ENCODE measurements around the gene ATG10.
"Not testable (repeated sequence)": the region's sequence is repeated elsewhere in the genome, so short reads cannot be mapped to it uniquely, and the experiment has no call there.

Gene ATG10

DNA sequence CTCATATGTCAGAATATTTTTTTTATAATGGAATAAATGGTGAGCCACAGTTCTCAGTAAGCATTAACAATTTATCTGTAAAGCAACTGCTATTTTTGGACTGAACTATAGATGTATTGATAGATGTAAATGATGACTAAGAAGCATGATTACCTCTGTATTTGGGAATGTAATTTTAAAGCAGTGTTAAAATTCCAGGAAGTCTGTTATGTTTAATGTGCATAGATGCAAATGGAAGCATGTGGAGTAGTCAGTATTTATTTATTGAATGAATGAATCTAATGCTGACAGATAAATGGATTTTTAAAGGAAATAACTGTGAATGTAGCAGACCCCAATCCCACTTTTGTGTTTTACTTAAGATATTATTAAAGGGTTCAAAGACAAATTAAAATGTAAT is 95.0 kb downstream of the ATG10 start:
- DNase-seq: no peak

DNA sequence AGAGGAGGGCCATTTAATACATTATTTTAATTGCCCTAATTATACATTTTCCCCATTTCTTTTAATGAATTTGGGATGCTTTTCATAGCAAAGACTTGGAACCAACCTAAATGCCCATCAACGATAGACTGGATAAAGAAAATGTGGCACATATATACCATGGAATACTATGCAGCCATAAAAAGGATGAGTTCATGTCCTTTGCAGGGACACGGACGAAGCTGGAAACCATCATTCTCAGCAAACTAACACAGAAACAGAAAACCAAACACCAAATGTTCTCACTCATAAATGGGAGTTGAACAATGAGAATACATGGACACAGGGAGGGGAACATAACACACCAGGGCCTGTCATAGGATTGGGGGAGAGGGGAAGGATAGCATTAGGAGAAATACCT is 96.2 kb downstream of the ATG10 start:
- DNase-seq: not testable (repeated sequence)

DNA sequence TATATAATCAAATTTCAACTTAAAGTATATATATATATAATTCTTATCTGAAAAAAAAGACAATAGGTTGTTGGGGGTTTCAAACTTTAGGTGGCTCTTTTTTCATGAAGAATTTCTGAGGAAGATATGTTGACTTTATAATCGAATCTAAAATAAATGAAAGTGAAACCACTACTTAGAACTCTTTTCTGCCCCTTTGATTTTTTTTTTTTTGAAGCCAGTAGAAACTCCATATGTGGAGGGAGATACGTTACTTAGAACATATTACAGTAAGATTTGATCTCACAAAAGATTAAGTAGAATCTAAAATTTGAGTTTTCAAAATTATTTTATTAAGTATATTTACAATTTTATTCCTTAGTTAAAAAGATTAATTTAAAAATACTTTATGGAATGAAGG is 96.9 kb downstream of the ATG10 start:
- no peak for DNase-seq

DNA sequence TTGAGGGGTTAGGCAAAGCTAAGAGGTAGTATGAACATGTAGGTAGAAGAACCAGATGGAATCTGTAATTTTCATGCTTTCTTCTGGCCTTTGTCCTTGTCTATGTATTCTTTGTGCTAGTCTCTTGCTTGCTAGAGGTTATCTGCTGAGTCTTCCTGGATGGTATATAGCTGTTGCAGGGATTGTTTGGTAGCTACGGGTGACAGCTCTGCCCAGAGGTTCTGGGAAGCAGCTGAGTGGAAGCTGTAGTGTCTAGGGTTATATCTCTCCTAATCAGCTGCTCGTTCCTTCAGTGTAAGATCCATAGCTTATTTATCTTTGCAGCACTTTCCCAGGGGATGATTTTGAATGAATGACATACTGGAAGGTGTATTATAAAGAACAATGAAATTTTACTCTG is 100.3 kb downstream of the ATG10 start:
- no peak for DNase-seq

DNA sequence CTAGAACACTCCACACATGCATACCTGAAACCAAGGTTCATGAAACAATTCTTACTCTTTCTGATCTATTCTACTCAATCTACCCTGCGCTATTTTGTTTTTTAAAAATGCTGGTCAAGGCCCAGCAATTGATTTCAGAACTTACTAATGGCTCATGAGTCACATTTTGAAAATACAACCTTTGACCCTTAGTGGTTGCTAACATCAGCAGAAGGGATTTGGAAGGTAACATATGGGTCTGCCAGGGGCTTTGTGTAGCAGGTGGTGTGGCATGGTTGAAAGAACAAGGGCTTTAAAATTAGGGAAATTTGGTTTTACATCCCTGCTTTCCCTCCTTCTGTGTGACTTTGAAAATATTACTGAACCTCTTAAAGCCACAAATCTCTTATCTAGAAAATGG is 101.4 kb downstream of the ATG10 start:
- DNase-seq: no peak

DNA sequence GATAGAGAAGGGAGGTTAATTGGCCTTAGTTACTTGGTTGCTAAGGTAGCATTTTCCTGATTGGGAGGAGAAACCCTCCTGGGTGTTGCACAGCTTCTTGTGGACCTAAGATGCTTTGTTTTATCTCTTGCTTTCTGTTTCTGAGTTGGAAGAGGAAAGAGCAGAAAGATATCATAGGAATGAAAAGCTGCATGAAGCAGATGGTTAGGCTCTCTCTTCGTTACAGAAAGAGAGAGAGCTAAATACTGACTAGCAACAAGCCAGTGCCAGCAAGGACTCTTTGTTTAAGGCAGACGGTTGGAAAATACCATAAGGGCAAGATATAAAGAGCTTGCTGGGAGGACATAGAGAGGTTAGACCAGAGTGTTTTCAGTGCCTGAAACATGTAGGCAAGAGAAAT is 103.1 kb downstream of the ATG10 start:
- no peak for DNase-seq

DNA sequence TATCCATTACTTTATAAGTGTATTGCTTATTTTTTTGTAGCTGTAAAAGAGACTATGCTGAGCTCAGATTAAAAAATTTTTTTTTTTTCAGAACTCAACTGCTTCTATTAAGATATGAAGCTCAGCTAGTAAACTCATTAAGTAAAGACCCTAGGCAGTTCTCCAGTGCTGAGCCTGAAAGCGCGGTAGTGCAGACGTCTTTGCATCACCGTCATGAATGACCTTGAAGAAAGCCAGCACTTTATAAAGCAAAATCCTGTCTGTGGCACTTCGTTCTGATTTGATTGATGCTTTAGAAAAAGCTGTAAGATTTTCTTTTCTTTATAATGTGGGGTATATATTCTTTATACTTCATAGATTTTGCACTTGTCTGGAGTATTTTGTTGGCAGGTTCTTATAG is 105.7 kb downstream of the ATG10 start:
- no peak for DNase-seq

DNA sequence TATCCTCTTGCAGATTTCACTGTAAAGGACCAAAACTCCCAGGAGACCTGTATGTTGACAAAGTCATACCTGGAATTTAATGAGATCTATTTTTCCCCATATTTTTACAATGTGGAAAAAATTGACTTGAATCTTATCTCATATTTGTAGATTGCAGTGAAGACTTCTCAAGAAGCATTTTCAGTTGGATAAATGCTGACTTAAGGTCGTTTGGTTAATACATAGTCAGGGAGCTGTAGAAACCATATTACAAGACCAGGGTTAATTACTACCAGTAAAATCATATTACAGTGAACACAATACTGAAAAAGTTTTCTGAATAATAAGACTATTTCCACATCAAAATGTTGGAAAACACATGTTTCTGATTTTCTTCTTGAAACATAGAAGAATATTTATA is 119.8 kb downstream of the ATG10 start:
- DNase-seq: no peak

DNA sequence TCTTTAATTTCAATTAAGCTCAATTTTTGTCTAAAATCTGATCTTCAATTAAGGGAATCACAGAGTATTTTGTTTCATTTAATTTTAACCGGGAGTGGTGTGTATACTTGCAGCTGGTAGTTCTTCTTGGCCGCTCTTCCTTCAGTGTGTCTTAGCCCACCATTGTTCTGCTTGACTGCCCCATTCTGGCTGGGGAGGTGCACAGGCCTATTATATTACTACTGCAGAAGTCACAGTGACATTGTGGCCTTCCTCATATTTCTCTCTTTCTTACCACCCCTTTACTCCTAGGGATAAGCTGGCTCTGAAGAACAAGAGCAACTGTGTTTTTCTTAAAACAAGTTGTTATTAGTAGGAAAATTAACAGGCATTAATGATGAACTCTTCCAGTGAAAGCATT is 123.7 kb downstream of the ATG10 start:
- DNase-seq: no peak

DNA sequence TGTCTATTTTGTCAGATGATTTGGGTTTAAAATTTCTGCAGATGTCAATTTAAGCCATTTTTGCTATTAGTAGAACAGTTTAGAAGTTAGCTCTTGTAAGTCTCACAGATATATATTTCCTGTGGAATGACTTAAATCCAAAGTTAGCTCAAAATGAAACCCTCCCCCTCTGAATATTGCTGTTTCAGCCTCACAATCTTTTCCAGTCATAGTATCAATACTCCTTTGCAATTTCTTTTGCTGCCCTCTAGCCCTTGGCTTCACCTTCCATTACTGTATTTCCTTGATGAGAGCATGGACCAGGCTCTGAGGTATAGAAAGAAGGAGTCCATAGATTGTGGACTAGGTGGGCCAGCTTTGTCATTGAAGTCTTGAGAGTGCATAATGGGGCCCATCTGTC is 124.4 kb downstream of the ATG10 start:
- no peak for DNase-seq

DNA sequence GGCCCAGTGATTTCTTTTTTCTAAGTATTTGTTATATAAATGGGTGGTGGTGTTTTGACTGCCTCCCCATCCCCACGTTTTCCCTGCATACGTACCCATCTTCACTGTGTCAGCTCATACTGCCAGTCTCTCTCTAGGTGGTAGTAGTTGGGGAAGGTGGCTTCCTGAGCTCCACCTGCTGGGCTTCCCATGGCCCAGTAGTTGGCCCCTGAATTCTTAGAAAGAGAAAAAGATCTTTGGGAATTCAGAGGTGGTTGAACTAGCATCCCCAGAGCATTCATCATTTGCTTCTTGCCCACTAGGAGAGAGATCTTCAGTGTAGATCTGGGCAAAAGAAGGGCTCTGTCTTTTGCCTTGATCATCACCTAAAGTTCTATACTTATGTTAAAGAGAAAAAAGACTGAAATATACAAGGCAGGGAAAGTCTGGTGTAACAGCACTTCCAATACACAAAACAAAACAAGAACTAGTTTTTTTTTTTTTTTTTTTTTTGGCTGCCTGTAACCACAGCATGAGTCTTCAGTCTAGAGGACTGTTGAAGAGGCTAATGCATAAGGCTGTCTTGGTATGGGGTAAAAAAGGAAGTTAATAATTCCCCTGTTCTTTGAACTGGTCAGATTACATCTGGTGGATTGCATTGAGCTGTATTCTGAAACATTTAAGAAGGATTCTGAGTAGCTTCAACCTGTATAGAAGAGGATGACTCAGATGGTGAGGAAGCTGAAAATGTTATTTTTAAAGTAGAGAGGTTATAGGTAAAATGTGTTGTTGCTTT is 128.7 kb downstream of the ATG10 start:
- DNase-seq: no peak

DNA sequence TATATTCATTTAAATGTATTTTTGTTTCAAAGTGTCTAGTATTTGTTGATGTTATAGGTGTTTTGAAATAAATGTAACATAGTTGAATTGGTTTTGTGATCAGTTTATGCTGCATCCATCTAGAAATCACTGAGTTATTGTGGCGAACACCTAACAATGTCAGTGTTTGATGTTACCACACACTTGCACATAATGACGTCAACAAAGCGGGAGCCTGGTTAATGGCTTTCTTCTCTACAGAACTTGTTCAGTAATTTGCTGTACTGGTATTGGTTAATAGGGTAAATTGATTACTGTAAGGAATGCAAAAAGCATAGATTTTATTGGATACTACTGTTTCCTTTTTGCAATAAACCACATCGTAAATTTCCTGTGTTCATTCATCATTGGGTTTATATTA is 133.0 kb downstream of the ATG10 start:
- DNase-seq: no peak

DNA sequence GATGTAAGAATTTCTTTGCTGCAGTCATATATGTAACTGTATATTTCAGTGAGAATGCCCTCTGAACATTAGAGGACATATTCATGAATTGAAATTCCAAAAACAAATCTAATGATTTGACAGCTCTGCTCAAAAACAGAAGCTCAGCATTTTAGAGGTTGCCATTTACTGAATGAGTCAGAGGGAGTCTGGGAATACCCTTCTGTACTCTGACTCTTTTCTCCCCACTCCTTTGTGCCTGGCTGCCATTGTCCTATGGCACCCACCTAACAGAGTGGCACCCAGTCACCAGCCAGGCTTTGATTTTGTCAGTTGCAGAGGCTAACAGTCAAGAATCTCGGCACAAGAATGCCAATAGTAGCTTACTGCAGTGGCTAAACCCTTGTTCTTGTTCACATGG is 133.6 kb downstream of the ATG10 start:
- DNase-seq: no peak

DNA sequence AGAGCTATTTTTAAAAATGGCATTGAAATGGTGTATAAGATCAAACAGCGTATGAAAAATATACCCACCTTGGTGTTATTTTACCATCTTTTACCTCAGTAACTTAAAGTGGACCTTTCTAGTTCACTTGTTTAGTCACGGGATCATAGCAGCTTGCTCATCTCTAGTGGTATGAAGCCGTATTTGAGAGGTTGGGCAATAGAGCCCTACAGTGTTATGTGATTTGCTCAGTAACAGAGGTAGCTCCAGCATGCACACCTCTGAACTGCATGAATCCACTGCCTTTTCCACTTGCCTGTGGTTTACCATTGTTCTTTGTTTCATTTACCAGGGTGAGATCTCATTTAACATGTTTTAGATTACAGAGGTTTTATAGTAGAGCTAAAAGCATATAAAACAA is 134.4 kb downstream of the ATG10 start:
- DNase-seq: no peak

DNA sequence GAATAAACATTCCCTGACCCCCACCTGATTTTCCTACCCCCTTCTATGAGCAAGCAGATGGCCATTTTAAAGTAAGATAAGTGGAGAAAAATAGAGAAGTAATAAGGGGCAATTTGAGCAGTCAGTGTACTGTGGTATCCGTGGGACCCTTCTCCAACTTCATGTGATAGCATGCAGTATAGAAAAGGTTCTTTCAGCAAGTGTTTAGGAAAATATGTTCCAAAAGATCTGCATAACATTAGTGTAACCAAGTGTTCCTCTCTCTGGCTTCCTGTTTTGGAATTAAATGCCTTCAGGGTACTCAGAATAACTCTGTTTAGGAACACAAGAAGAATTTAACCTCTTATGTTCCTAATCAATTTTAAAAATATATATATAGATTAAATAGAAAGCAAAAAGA is 134.9 kb downstream of the ATG10 start:
- DNase-seq: no peak

DNA sequence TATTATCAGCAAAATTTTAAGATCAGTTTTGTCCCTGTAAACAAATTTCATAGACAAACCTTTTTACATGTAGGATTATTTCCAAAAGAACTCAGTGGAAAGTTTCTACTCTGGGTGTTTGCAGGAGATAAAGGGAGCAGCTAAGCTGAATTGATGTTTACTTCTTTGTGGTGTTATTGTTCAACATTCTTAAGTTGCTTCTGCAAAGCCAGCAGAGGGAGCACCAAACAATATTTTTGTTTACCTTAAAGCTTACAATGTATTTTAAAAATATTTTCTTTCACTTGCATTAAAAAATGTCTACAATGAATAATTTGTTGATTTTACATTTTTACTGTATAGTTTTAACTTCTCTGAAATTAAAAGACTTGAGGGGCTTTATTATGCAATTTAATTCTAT is 135.4 kb downstream of the ATG10 start:
- DNase-seq: peak; percentile 3

DNA sequence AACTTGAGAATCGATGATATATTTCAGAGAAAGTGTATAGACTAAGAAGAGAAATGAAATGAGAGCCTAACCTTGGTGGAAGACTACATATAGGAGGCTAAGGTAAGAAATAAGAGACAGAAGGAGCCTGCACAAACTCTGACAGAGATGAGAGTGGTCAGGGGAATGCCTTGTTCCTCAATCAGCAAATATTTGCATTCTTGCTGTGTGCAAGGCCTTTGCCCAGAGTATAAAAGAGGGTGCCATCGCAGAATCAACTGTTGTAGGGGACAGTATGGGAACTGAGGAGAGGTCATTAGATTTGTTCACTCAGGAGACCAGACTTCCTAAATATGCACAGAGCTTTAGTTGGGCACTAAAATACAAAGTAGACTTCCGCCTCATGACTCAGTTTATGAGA is 137.2 kb downstream of the ATG10 start:
- no peak for DNase-seq

DNA sequence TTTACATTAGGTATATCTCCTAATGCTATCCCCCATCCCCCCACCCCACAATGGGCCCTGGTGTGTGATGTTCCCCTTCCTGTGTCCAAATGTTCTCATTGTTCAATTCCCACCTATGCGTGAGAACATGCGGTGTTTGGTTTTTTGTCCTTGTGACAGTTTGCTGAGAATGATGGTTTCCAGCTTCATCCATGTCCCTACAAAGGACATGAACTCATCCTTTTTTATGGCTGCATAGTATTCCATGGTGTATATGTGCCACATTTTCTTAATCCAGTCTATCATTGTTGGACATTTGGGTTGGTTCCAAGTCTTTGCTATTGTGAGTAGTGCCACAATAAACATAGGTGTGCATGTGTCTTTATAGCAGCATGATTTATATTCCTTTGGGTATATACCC is 138.1 kb downstream of the ATG10 start:
- not testable (repeated sequence) for DNase-seq

DNA sequence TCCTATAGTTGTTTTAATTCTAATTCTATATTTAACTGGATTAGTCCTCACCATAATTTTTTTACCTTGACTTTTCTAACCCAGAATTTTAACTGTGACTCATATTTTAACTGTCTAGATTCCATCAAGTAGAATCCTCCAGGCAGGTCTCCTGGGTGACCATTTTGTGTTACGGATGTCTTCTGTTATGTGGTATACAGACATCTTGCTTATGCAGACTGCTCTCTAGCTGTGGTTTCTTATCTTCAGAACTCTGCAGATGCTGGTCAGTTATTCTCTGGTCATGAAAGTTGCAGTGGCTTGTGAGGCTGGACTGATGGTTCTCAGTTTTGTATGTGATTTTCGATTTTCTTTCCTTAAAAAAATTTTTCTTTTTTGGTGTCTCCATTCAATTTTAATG is 139.4 kb downstream of the ATG10 start:
- no peak for DNase-seq

DNA sequence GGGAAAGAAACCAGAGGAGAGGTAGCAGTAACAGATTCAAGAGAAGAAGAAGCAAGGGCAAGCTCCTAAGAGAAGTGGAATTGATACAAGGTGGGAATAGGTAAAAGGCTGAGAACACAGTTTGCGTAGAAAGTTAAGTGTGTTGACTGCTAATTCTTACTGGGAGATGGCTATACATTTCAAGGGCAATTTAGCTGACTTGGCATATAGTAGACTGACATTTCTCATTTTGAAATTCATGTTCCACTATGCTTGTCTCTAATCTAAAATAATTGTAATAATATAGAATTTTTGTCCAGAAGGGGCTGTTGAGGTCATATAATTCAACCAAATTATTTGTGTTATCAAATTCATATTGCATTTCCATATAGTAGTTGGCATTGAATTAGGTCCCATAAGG is 144.0 kb downstream of the ATG10 start:
- no peak for DNase-seq

DNA sequence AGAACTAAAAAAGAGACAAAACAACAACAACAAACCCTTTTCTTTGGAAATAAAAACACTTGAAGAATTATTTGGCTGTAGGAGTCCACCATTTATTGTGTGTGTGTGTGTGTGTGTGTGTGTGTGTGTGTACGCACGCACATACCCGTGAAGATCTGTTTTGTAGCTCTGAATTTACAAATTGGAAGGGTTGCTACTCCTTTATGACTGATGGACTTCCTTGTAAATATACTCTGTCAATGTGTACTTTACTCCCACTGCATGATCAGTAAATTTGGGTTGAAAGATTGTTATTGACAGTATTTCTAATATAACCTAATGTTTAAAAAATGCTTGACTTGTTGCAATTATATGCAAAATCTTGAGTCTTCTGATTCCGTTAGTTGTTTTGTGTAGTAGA is 148.1 kb downstream of the ATG10 start:
- no peak for DNase-seq

DNA sequence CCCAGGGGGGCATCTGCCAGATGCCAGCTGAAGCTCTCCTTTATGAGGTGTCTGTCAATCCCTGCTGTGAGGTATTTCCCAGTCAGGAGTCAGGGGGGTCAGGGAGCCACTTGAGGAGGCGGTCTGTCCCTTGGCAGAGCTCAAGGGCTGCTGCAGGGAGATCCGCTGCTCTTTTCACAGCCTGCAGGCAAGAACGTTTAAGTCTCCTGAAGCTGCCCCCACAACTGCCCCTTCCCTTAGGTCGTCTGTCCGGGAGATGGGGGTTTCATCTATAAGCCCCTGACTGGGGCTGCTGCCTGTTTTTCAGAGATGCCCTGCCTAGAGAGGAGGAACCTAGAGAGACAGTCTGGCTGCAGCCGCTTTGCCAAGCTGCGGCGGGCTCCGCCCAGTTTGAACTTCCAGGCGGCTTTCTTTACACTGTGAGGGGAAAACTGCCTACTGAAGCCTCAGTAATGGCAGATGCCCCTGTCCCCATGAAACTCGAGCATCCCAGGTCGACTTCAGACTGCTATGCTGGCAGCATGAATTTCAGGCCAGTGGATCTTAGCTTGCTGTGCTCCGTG is 158.0 kb downstream of the ATG10 start:
- no peak for DNase-seq

DNA sequence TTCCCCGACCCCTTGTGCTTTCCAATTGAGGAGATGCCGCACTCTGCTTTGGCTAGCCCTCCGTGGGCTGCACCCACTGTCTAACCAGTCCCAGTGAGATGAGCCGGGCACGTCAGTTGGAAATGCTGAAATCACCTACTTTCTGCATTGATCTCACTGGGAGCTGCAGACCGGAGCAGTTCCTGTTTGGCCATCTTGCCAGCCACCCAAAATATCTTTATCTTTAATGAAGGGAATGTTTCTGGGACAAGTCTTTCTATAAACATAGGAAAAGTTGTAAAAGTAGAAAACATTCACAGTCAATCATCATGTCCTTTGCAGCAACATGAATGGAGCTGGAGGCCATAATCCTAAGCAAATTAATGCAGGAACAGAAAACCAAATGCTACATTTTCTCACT is 158.8 kb downstream of the ATG10 start:
- no peak for DNase-seq

DNA sequence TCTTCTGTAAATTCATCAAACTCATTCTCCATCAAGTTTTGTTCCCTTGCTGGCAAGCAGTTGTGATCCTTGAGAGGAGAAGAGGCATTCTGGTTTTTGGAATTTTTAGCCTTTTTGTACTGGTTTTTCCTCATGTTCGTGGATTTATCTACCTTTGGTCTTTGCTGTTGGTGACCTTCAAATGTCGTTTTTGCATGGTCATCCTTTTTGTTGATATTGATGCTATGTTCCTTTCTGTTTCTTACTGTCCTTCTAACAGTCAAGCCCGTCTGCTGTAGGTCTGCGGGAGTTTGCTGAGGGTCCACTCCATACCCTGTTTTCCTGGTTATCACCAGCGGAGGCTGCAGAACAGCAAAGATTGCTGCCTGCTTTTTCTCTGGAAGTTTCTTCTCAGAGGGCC is 165.4 kb downstream of the ATG10 start:
- DNase-seq: no peak

DNA sequence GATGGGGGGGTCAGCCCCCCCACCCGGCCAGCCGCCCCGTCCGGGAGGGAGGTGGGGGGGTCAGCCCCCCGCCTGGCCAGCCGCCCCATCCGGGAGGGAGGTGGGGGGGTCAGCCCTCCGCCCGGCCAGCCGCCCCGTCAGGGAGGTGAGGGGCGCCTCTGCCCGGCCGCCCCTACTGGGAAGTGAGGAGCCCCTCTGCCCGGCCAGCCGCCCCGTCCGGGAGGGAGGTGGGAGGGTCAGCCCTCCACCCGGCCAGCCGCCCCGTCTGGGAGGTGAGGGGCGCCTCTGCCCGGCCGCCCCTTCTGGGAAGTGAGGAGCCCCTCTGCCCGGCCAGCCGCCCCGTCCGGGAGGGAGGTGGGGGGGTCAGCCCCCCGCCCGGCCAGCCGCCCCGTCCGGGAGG is 168.0 kb downstream of the ATG10 start:
- not testable (repeated sequence) for DNase-seq
